Activated CD4-positive, CD25-positive, alpha-beta regulatory T cell treated with anti-CD3 and anti-CD28 coated beads, Interleukin-2, amount 50 U/mL, for 16 hours (primary cell): ENCODE results near the gene DENND4C.
"Not testable (repeated sequence)": the region's sequence is repeated elsewhere in the genome, so short reads cannot be mapped to it uniquely, and the experiment has no call there.

Experiments
- DNase-seq: peaks from one replicate; pipeline ENCODE4 v3.0.0-alpha.2; 2020; ENCODE audit warnings: low read depth, low spot score

Gene DENND4C

GRCh38 chr9:19266778-19267384 is 36.4 kb downstream of the DENND4C start:
- DNase-seq = not testable (repeated sequence)

- DNase-seq = no peak
Measured at GRCh38 chr9:19269582-19269981, 39.1 kb downstream of the DENND4C start.

- DNase-seq = no peak
Measured at GRCh38 chr9:19270421-19270949, 40.0 kb downstream of the DENND4C start.

DNA sequence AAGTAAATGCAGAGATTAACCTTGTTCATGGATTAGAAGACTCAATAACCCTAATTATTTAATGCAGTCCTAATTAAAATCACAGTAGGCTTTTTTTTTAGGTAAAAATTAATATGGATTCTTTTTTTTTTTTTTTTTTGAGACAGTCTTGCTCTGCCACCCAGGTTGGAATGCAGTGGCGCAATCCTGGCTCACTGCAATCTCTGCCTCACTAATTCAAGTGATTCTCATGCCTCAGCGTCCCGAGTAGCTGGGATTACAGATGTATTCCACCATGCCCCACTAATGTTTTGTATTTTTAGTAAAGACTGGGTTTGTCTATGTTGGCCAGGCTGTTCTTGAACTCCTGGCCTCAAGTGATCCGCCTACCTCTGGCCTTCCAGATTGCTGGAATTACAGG is 40.6 kb downstream of the DENND4C start:
- DNase-seq = no peak

- no peak for DNase-seq
Measured at GRCh38 chr9:19281801-19282200, 51.3 kb downstream of the DENND4C start.

- DNase-seq = no peak
Measured at GRCh38 chr9:19283072-19283710, 52.7 kb downstream of the DENND4C start.

DNA sequence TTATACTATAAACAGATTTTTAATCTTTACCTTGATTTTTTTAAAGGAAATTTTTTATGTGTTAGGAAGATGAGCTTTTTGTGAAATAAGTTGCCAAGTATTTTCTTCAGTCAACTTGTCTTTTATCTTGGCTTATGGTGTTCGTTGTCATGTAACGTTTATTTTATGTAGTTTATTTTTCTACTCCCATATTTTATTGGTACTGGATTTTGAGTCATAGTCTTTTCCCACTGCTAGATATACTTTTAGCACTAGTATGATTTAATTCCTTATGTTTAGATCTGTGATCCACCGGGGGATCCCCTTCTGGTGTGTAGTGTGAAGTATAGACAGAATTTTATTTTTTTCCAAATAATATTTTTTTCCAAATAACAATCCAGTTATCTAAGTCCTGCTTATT is 54.2 kb downstream of the DENND4C start:
- no peak for DNase-seq

GRCh38 chr9:19286634-19287188 is 56.2 kb downstream of the DENND4C start:
- DNase-seq = no peak

- DNase-seq = no peak
Measured at GRCh38 chr9:19288081-19288480, 57.6 kb downstream of the DENND4C start.

DNA sequence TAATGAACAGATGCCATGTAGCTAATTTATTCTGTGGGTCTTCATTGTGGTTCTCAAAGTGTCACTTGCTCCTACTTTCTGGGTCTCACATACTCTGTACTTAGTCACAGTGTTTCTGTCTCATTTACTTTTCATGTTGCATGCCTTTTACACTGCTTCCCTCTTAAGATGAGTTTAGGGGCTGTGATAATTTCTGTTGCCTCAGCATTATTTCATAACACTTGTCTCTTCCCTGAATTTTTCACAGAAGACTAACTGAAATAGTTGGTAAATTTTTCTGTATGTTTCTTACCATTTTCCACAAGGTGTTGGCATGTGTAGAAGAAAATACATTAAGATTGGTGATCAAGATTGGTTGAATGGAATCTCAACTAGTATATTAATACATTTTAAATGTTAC is 59.6 kb downstream of the DENND4C start:
- DNase-seq = no peak

GRCh38 chr9:19294219-19294618 is 63.7 kb downstream of the DENND4C start:
- DNase-seq = no peak

- no peak for DNase-seq
Measured at GRCh38 chr9:19298436-19299000, 68.0 kb downstream of the DENND4C start.

GRCh38 chr9:19303216-19303615 is 72.7 kb downstream of the DENND4C start:
- DNase-seq = no peak

DNA sequence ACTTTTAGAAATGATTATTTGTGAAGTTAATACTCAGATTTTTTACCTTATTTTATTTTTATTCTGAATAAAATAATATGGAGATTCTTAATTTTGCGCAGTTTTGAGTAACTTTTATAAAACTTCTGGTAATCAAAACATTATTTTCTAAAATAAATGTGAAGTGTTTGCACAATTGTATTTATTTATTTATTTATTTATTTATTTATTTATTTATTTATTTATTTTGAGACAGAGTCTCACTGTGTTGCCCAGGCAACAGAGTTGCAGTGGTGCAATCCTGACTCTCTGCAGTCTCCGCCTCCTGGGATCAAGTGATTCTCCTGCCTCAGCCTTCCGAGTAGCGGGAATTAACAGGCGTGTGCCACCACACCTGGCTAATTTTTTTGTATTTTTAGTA is 76.1 kb downstream of the DENND4C start:
- DNase-seq = no peak

GRCh38 chr9:19310246-19310645 is 79.8 kb downstream of the DENND4C start:
- no peak for DNase-seq

DNA sequence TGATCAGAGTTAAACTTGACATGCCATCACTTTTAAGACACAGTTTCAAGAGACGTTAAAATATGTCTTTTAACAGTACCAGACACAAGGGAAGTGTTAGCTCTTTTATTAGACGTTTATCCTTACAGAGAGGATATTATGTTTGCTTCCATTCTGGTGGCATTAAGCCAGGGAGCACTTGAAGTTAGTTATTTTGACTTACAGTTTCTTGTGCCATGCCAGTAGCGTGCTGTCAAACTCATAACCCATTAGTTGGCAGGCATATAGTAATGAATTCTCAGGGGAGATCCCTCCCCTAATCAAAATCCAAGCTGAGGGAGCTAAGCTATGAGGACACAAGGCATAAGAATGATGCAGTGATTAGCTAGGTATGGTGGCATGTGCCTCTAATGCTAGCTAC is 83.1 kb downstream of the DENND4C start:
- DNase-seq = no peak

DNA sequence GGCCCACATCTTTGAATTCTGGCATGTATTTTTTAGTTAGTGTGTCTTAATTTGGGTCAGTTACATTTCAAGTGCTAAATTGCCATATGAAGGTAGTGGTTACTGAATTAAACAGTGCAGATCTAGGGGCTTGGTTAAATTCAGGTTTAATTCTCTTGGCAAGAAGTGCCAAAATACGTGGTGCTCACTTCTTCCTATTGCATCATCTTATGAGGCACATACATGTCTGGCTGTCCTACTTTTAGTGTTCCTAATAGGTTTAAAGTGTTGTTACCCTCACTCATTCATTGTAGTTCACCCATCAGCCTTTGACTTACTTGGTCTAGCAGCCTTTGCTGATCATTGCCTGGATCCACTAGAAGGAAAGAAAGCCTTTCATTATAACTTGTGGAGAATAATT is 90.0 kb downstream of the DENND4C start:
- no peak for DNase-seq

DNA sequence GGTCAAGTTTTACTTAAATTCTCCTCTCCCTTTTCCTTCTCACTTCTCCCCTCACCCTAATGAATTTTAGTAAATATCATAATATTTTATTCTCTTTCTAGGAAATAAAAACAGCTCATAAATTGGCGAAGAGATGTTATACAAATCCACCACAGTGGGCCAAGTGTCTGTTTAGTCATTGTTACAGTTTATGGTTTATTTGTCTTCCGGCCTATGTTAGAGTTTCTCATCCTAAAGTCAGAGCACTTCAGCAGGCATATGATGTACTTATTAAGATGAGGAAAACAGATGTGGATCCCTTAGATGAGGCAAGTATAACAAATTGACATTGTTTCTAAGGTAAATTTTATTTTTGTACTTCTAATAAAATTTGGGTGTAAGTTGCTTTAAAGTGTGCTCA is 101.4 kb downstream of the DENND4C start:
- DNase-seq = no peak

GRCh38 chr9:19336166-19336565 is 105.7 kb downstream of the DENND4C start:
- DNase-seq = no peak

DNA sequence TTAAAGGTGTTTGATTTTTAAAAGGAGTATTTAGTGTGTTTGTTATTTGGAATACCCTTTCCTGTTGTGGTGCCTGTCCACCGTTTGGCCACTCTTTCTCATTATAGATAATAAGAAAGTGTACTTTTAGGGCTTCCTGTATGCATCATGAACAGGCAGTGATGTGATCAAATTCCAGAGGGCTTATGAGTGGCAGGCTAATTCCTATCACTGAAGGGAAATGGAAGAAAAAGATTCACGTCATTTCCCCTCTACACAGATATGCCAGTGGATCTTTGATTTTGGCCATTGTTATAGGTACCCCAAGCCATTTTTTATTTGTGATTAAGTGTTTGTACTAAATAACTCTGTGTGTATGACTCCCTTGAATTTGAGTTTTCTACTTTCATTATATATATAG is 112.5 kb downstream of the DENND4C start:
- DNase-seq = no peak

- DNase-seq = no peak
Measured at GRCh38 chr9:19358701-19359100, 128.2 kb downstream of the DENND4C start.

GRCh38 chr9:19369107-19369506 is 138.6 kb downstream of the DENND4C start:
- no peak for DNase-seq

DNA sequence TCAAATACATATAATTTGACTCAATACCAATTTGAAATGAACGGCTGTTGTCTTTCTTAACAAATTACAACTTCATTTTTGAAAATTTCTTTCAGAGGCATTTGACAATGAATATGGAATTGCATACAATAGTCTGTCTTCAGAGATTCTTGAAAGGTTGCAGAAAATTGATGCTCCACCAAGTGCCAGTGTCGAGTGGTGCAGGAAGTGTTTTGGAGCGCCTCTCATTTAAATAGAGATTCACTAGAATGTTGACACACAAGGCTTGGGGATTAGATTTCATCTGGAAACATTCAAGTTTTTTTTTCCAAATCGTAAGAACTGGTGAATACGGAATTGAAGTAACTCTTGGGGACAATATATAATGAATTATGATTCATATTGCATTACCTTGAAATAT is 141.4 kb downstream of the DENND4C start:
- no peak for DNase-seq
